Liver (tissue), 9 donors: ENCODE results near the gene TTI1. TPM values are rescaled to one million over a fixed set of nuclear protein-coding genes. Genes with fewer than 3 reads are reported as not detected.
A peak's percentile ranks its signal among the peaks of the same experiment; 100 is the strongest.

Experiments
- DNase-seq: peaks from one replicate; pipeline ENCODE4 v3.0.0-alpha.2; 2017; ENCODE audit warnings: low spot score
- H3K27ac ChIP-seq, 2 donors: one replicate each; pipeline ENCODE4 v1.7.0; 2013; ENCODE audit warnings: inconsistent platforms in 2 of 2, low read length in 2 of 2, control low read depth in 1 of 2, low read depth in 1 of 2, mild to moderate bottlenecking in 1 of 2
- H3K27me3 ChIP-seq, 4 donors: one replicate each; pipeline versions ENCODE4 v1.6.1 to v1.7.0; 2013; ENCODE audit warnings: low read length in 3 of 4, inconsistent platforms in 1 of 4, mild to moderate bottlenecking in 1 of 4, moderate library complexity in 1 of 4; ENCODE audit not compliant: control insufficient read depth in 4 of 4, insufficient read depth in 4 of 4
- H3K36me3 ChIP-seq, 4 donors: one replicate each; pipeline versions ENCODE4 v1.6.1 to v1.7.0; 2013; ENCODE audit warnings: low read length in 3 of 4, mild to moderate bottlenecking in 3 of 4, low read depth in 1 of 4, moderate library complexity in 1 of 4; ENCODE audit not compliant: control insufficient read depth in 4 of 4, insufficient read depth in 3 of 4
- H3K4me1 ChIP-seq, 4 donors: one replicate each; pipeline versions ENCODE4 v1.6.1 to v1.7.0; 2013; ENCODE audit warnings: low read length in 3 of 4, mild to moderate bottlenecking in 3 of 4, moderate library complexity in 1 of 4; ENCODE audit not compliant: control insufficient read depth in 4 of 4, insufficient read depth in 4 of 4
- H3K4me3 ChIP-seq, 3 donors: one replicate each; pipeline versions ENCODE4 v1.6.1 to v1.7.0; 2013; ENCODE audit warnings: low read length in 3 of 3, control low read depth in 1 of 3, low read depth in 1 of 3, mild to moderate bottlenecking in 1 of 3
- H3K9ac ChIP-seq, 2 donors: one replicate each; pipeline ENCODE4 v1.7.0; 2013; ENCODE audit warnings: low read length in 2 of 2, mild to moderate bottlenecking in 2 of 2, moderate library complexity in 2 of 2, control low read depth in 1 of 2, low read depth in 1 of 2
- H3K9me3 ChIP-seq, 4 donors: one replicate each; pipeline versions ENCODE4 v1.6.1 to v1.7.0; 2013; ENCODE audit warnings: low read length in 3 of 4; ENCODE audit not compliant: control insufficient read depth in 4 of 4
- EGR1 ChIP-seq, 2 donors: IDR thresholded peaks; 2 replicates each; pipeline ENCODE4 v1.6.1; 2016 to 2018; ENCODE audit warnings: antibody characterized with exemption in 2 of 2, low read depth in 2 of 2
- FOXA1 ChIP-seq: IDR thresholded peaks from 2 replicates; pipeline ENCODE4 v1.6.1; 2016; ENCODE audit warnings: antibody characterized with exemption
- FOXA2 ChIP-seq: IDR thresholded peaks from 2 replicates; pipeline ENCODE4 v1.6.1; 2016; ENCODE audit warnings: antibody characterized with exemption
- GABPA ChIP-seq, 2 donors: IDR thresholded peaks in 1 of 2; conservative IDR thresholded peaks in 1 of 2; 2 replicates each; pipeline ENCODE4 v1.6.1; 2016; ENCODE audit warnings: antibody characterized with exemption in 2 of 2, mild to moderate bottlenecking in 1 of 2, moderate library complexity in 1 of 2
- HNF4A ChIP-seq, 2 donors: conservative IDR thresholded peaks; 2 replicates each; pipeline ENCODE4 v1.6.1; 2016; ENCODE audit warnings: antibody characterized with exemption in 2 of 2, mild to moderate bottlenecking in 2 of 2
- HNF4G ChIP-seq: IDR thresholded peaks from 2 replicates; pipeline ENCODE4 v1.6.1; 2016; ENCODE audit warnings: antibody characterized with exemption
- JUND ChIP-seq, 2 donors: IDR thresholded peaks; 2 replicates each; pipeline ENCODE4 v1.6.1; 2016; ENCODE audit warnings: antibody characterized with exemption in 2 of 2
- NR2F2 ChIP-seq: IDR thresholded peaks from 2 replicates; pipeline ENCODE4 v1.6.1; 2016; ENCODE audit warnings: antibody characterized with exemption
- RAD21 ChIP-seq, 2 donors: IDR thresholded peaks; 2 replicates each; pipeline ENCODE4 v1.6.1; 2016; ENCODE audit warnings: antibody characterized with exemption in 2 of 2, mild to moderate bottlenecking in 2 of 2
- RXRA ChIP-seq, 2 donors: IDR thresholded peaks; 2 replicates each; pipeline ENCODE4 v1.6.1; 2017 to 2018; ENCODE audit warnings: antibody characterized with exemption in 2 of 2, mild to moderate bottlenecking in 1 of 2
- SP1 ChIP-seq: IDR thresholded peaks from 2 replicates; pipeline ENCODE4 v1.6.1; 2018; ENCODE audit warnings: antibody characterized with exemption, mild to moderate bottlenecking
- TAF1 ChIP-seq: conservative IDR thresholded peaks from 2 replicates; pipeline ENCODE4 v1.6.1; 2016; ENCODE audit warnings: antibody characterized with exemption, mild to moderate bottlenecking
- YY1 ChIP-seq: IDR thresholded peaks from 2 replicates; pipeline ENCODE4 v1.6.1; 2016; ENCODE audit warnings: antibody characterized with exemption, mild to moderate bottlenecking
- WGBS: extraction: QIAGEN DNeasy Blood & Tissue Kit; methylation state at CpG from one replicate; pipeline ENCODE4 v1.1.7; 2013; 5-methylcytosine and 5-hydroxymethylcytosine counted together
- polyA plus RNA-seq, 2 donors: library from polyadenylated mRNA; stranded (reverse) in 1 of 2; unstranded in 1 of 2; fragments of 200-250 nt in 1 of 2; fragments of >200 nt in 1 of 2; fragmentation: Nextera tagmentation in 1 of 2; extraction: Ambion mirVana in 1 of 2; gene quantifications; one replicate each; pipeline versions ENCODE4 v1.2.1 to v1.2.3, GENCODE V29; 2013 to 2015
- total RNA-seq, 2 donors: library from RNA; depleted of rRNA; stranded (reverse); fragments of >200 nt; gene quantifications; one replicate each; pipeline ENCODE4 v1.2.3, GENCODE V29; 2014
- TF ChIP-seq, protein P1 (sequence below): IDR thresholded peaks from 2 replicates; pipeline ENCODE4 v1.6.1; 2016; ENCODE audit warnings: antibody characterized with exemption
- TF ChIP-seq, protein P2 (sequence below): IDR thresholded peaks from 2 replicates; pipeline ENCODE4 v1.6.1; 2016; ENCODE audit warnings: antibody characterized with exemption
- TF ChIP-seq, protein P3 (sequence below): IDR thresholded peaks from 2 replicates; pipeline ENCODE4 v1.6.1; 2016; ENCODE audit warnings: antibody characterized with exemption, mild to moderate bottlenecking
- TF ChIP-seq, protein P4 (sequence below): fragments of 150-350 bp; IDR thresholded peaks from 2 replicates; pipeline ENCODE4 v1.5.1; 2017; ENCODE audit warnings: improper control_type of control experiment, low read depth, low read length; ENCODE audit not compliant: missing input control
- TF ChIP-seq, protein P5 (sequence below): IDR thresholded peaks from 2 replicates; pipeline ENCODE4 v1.6.1; 2016; ENCODE audit warnings: antibody characterized with exemption
- donor health status: healthy.
- donor health status: healthy.
- donor health status: healthy.
- donor health status: healthy.
- donor health status: healthy.

The TTI1 gene
- total RNA-seq: 10 to 100 TPM; 15.4 to 20.4 TPM
- polyA plus RNA-seq: 1 to 10 TPM; 4.6 to 7.3 TPM

DNA sequence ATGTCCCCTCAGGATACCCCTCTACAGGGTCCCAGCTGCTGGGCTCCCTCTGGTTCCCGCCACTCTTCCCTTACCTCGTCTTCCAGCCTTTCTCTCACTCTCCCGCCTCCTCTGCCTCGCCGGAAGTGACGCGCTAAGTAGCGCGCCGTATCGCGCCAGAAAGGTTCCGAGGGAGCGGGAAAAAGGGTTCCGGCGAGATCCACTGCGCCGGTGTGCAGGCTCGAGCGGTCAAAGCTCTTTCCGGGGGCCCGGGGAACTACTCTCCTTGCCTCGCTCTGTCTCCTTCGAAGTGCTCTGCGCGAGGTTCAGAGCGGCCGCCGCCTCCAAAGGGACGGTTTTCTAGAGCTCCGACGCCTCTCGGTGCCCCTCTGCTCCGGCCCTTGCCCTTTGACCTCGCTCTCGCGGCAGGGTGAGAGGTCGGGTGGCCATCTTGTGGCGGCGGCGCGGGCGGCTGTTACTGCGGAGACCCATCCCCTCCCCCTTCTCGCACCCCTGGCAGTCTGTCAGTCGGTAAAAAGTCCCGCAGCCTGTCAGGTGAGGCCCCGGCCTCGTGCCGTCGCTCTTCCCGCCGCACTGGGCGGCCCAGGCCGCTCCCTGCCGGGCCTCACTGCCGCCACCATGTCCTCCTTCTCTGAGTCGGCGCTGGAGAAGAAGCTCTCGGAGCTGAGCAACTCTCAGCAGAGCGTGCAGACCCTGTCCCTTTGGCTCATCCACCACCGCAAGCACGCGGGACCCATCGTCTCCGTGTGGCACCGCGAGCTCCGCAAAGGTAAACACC lies at the start of gene TTI1, which contains the start of gene RPRD1B:
TTI1 (minus strand) TSS at position 127 of the 778 bp plus-strand sequence. CDS start 19,640 bp downstream, outside the sequence.
RPRD1B (plus strand) TSS at position 417 of the 778 bp plus-strand sequence; CDS start at position 619, 202 bp downstream.
- Histone ChIP-seq H3K4me3 (peak within 1 kb of the TSS; percentile 86 to 100 (median 88)), H3K27ac (peak within 1 kb of the TSS; percentile 97 to 98), H3K36me3 (peaks cover 0 to 3% (median under 1%) of the 10 kb centered on the region in 4 donors), H3K4me1 (peaks cover 10 to 48% (median 36%) of the 10 kb centered on the region in 4 donors), H3K9ac (peak within 1 kb of the TSS; percentile 87 to 99), H3K27me3 (no peaks in the 10 kb centered on the region), H3K9me3 (no peaks in the 10 kb centered on the region)
- WGBS: under 1% methylated on average over 69 of the region's 69 CpGs
- DNase-seq: peak; percentile 90
- TF ChIP-seq RAD21 (IDR thresholded peaks at IDR 0.05): no peak
- TF ChIP-seq FOXA1: no peak
- TF ChIP-seq NR2F2: peak; percentile 99
- TF ChIP-seq GABPA (IDR thresholded peaks at IDR 0.05 in 1 of 2, conservative IDR thresholded peaks at IDR 0.05 in 1 of 2): peak; percentile 90 to 97
- TF ChIP-seq, protein P1, sequence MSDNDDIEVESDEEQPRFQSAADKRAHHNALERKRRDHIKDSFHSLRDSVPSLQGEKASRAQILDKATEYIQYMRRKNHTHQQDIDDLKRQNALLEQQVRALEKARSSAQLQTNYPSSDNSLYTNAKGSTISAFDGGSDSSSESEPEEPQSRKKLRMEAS: peak; percentile 74
- peak; percentile 83 to 91 for TF ChIP-seq RXRA (IDR thresholded peaks at IDR 0.05)
- TF ChIP-seq, protein P2, sequence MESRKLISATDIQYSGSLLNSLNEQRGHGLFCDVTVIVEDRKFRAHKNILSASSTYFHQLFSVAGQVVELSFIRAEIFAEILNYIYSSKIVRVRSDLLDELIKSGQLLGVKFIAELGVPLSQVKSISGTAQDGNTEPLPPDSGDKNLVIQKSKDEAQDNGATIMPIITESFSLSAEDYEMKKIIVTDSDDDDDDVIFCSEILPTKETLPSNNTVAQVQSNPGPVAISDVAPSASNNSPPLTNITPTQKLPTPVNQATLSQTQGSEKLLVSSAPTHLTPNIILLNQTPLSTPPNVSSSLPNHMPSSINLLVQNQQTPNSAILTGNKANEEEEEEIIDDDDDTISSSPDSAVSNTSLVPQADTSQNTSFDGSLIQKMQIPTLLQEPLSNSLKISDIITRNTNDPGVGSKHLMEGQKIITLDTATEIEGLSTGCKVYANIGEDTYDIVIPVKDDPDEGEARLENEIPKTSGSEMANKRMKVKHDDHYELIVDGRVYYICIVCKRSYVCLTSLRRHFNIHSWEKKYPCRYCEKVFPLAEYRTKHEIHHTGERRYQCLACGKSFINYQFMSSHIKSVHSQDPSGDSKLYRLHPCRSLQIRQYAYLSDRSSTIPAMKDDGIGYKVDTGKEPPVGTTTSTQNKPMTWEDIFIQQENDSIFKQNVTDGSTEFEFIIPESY: peak; percentile 80
- peak; percentile 32 for TF ChIP-seq TAF1
- TF ChIP-seq JUND (IDR thresholded peaks at IDR 0.05): no peak
- no peak for TF ChIP-seq HNF4G
- peak; percentile 58 to 61 for TF ChIP-seq HNF4A (conservative IDR thresholded peaks at IDR 0.05)
- TF ChIP-seq, protein P3, sequence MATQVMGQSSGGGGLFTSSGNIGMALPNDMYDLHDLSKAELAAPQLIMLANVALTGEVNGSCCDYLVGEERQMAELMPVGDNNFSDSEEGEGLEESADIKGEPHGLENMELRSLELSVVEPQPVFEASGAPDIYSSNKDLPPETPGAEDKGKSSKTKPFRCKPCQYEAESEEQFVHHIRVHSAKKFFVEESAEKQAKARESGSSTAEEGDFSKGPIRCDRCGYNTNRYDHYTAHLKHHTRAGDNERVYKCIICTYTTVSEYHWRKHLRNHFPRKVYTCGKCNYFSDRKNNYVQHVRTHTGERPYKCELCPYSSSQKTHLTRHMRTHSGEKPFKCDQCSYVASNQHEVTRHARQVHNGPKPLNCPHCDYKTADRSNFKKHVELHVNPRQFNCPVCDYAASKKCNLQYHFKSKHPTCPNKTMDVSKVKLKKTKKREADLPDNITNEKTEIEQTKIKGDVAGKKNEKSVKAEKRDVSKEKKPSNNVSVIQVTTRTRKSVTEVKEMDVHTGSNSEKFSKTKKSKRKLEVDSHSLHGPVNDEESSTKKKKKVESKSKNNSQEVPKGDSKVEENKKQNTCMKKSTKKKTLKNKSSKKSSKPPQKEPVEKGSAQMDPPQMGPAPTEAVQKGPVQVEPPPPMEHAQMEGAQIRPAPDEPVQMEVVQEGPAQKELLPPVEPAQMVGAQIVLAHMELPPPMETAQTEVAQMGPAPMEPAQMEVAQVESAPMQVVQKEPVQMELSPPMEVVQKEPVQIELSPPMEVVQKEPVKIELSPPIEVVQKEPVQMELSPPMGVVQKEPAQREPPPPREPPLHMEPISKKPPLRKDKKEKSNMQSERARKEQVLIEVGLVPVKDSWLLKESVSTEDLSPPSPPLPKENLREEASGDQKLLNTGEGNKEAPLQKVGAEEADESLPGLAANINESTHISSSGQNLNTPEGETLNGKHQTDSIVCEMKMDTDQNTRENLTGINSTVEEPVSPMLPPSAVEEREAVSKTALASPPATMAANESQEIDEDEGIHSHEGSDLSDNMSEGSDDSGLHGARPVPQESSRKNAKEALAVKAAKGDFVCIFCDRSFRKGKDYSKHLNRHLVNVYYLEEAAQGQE: peak; percentile 20
- TF ChIP-seq, protein P4, sequence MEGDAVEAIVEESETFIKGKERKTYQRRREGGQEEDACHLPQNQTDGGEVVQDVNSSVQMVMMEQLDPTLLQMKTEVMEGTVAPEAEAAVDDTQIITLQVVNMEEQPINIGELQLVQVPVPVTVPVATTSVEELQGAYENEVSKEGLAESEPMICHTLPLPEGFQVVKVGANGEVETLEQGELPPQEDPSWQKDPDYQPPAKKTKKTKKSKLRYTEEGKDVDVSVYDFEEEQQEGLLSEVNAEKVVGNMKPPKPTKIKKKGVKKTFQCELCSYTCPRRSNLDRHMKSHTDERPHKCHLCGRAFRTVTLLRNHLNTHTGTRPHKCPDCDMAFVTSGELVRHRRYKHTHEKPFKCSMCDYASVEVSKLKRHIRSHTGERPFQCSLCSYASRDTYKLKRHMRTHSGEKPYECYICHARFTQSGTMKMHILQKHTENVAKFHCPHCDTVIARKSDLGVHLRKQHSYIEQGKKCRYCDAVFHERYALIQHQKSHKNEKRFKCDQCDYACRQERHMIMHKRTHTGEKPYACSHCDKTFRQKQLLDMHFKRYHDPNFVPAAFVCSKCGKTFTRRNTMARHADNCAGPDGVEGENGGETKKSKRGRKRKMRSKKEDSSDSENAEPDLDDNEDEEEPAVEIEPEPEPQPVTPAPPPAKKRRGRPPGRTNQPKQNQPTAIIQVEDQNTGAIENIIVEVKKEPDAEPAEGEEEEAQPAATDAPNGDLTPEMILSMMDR: no peak
- peak; percentile 99 for TF ChIP-seq YY1
- TF ChIP-seq, protein P5, sequence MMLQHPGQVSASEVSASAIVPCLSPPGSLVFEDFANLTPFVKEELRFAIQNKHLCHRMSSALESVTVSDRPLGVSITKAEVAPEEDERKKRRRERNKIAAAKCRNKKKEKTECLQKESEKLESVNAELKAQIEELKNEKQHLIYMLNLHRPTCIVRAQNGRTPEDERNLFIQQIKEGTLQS: no peak
- no peak for TF ChIP-seq FOXA2
- peak; percentile 45 for TF ChIP-seq SP1
- TF ChIP-seq EGR1 (IDR thresholded peaks at IDR 0.05; ENCODE audit: low read depth in 2 of 2): peak in 1 of 2 donors; percentile 20
